ENCODE data around the gene CSF3. TPM values are rescaled to one million over a fixed set of nuclear protein-coding genes. Genes with fewer than 3 reads are reported as not detected.
A peak's percentile ranks its signal among the peaks of the same experiment; 100 is the strongest.

The CSF3 gene, protein sequence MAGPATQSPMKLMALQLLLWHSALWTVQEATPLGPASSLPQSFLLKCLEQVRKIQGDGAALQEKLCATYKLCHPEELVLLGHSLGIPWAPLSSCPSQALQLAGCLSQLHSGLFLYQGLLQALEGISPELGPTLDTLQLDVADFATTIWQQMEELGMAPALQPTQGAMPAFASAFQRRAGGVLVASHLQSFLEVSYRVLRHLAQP
- polyA plus RNA-seq (2013) = not detected in 2 replicates

DNA sequence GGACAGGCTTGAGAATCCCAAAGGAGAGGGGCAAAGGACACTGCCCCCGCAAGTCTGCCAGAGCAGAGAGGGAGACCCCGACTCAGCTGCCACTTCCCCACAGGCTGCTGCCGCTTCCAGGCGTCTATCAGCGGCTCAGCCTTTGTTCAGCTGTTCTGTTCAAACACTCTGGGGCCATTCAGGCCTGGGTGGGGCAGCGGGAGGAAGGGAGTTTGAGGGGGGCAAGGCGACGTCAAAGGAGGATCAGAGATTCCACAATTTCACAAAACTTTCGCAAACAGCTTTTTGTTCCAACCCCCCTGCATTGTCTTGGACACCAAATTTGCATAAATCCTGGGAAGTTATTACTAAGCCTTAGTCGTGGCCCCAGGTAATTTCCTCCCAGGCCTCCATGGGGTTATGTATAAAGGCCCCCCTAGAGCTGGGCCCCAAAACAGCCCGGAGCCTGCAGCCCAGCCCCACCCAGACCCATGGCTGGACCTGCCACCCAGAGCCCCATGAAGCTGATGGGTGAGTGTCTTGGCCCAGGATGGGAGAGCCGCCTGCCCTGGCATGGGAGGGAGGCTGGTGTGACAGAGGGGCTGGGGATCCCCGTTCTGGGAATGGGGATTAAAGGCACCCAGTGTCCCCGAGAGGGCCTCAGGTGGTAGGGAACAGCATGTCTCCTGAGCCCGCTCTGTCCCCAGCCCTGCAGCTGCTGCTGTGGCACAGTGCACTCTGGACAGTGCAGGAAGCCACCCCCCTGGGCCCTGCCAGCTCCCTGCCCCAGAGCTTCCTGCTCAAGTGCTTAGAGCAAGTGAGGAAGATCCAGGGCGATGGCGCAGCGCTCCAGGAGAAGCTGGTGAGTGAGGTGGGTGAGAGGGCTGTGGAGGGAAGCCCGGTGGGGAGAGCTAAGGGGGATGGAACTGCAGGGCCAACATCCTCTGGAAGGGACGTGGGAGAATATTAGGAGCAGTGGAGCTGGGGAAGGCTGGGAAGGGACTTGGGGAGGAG is at the start of gene CSF3:
TSS of gene CSF3 (plus strand) at position 436 of the 993 bp plus-strand sequence. CDS start at position 471, 35 bp downstream.
- no peak within 1 kb of the TSS for H3K4ac ChIP-seq (ENCODE audit: low read depth, low read length)

DNA sequence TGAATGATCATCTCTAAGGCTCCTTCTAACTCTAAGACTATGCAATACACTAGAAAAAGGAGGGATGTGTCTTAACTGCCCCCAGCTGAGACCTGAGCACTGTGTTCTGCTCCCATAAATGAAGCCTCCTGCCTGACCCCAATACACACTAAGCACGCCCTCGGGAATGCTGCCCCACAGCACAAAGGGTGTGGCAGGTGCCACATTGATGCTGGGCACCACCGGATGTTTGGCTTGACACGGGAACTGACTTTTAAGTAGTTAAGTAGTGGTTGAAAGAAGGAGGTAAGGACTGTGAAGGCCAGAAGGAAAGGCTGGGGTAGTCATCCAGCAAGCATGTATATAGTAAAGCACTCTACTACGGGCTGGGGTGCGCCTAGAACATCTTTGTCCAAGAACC is 48.5 kb upstream of the CSF3 start:
- DNase-seq = no peak
- Histone ChIP-seq H3K14ac (ENCODE audit: low read length) (no peak overlapping the region), H3K9ac (ENCODE audit: low read length) (no peak overlapping the region), H3K4ac (ENCODE audit: low read depth, low read length) (no peak overlapping the region), H3K79me2 (ENCODE audit: control insufficient read depth, insufficient read depth, low read length, poor library complexity) (no peaks in the 10 kb centered on the region), H2BK120ac (ENCODE audit: insufficient read depth, low read length, poor library complexity) (no peak overlapping the region), H3K9me3 (ENCODE audit: insufficient read depth, low read depth, low read length) (no peaks in the 10 kb centered on the region), H2BK5ac (ENCODE audit: low read depth, low read length, poor library complexity) (no peak overlapping the region), H4K91ac (ENCODE audit: low read depth, low read length) (no peak overlapping the region), H3K4me3 (ENCODE audit: low read depth, low read length) (no peak overlapping the region), H3K23ac (ENCODE audit: low read length) (no peak overlapping the region), H2BK12ac (ENCODE audit: low read length) (no peak overlapping the region), H3K4me2 (ENCODE audit: low read length) (no peak overlapping the region), H2AK5ac (ENCODE audit: low read length) (no peak overlapping the region), H3K79me1 (ENCODE audit: low read length) (no peaks in the 10 kb centered on the region), H2AFZ (ENCODE audit: insufficient read depth, low read length, poor library complexity) (no peak overlapping the region), H3K4me1 (ENCODE audit: control insufficient read depth in 1 of 2, insufficient read depth in 2 of 2, low read length in 2 of 2) (no peaks in the 10 kb centered on the region), H3K36me3 (ENCODE audit: control insufficient read depth in 1 of 2, insufficient read depth in 2 of 2, low read length in 2 of 2) (no peaks in the 10 kb centered on the region), H3K27me3 (ENCODE audit: insufficient read depth, low read length) (no peaks in the 10 kb centered on the region), H4K12ac (ENCODE audit: low read depth, low read length) (no peak overlapping the region), H3K18ac (ENCODE audit: low read length) (no peak overlapping the region), H4K8ac (ENCODE audit: low read depth, low read length) (no peak overlapping the region), H3K27ac (ENCODE audit: low read depth, low read length) (no peak overlapping the region)
- no CpG with 5 or more reads among the region's 6 CpGs for WGBS (ENCODE audit: extremely low coverage, insufficient coverage, insufficient read length)

More for the DNA sequence above, at the start of gene CSF3:
- Histone ChIP-seq H3K79me1 (ENCODE audit: low read length) (no peaks in the 10 kb centered on the region), H2BK12ac (ENCODE audit: low read length) (no peak within 1 kb of the TSS), H3K27ac (ENCODE audit: low read depth, low read length) (no peak within 1 kb of the TSS), H3K14ac (ENCODE audit: low read length) (no peak within 1 kb of the TSS), H3K79me2 (ENCODE audit: control insufficient read depth, insufficient read depth, low read length, poor library complexity) (no peaks in the 10 kb centered on the region), H3K18ac (ENCODE audit: low read length) (no peak within 1 kb of the TSS), H3K36me3 (ENCODE audit: control insufficient read depth in 1 of 2, insufficient read depth in 2 of 2, low read length in 2 of 2) (peaks cover 16 to 18% of the 10 kb centered on the region in 2 experiments), H3K9me3 (ENCODE audit: insufficient read depth, low read depth, low read length) (no peaks in the 10 kb centered on the region), H3K4me3 (ENCODE audit: low read depth, low read length) (no peak within 1 kb of the TSS), H4K8ac (ENCODE audit: low read depth, low read length) (no peak within 1 kb of the TSS), H3K27me3 (ENCODE audit: insufficient read depth, low read length) (no peaks in the 10 kb centered on the region), H3K9ac (ENCODE audit: low read length) (no peak within 1 kb of the TSS), H2BK120ac (ENCODE audit: insufficient read depth, low read length, poor library complexity) (no peak within 1 kb of the TSS), H3K4me1 (ENCODE audit: control insufficient read depth in 1 of 2, insufficient read depth in 2 of 2, low read length in 2 of 2) (no peaks in the 10 kb centered on the region), H3K23ac (ENCODE audit: low read length) (no peak within 1 kb of the TSS), H2AFZ (ENCODE audit: insufficient read depth, low read length, poor library complexity) (no peak within 1 kb of the TSS), H4K91ac (ENCODE audit: low read depth, low read length) (no peak within 1 kb of the TSS), H4K12ac (ENCODE audit: low read depth, low read length) (no peak within 1 kb of the TSS), H2AK5ac (ENCODE audit: low read length) (no peak within 1 kb of the TSS), H2BK5ac (ENCODE audit: low read depth, low read length, poor library complexity) (no peak within 1 kb of the TSS), H3K4me2 (ENCODE audit: low read length) (no peak within 1 kb of the TSS)
- no peak for DNase-seq
- no CpG with 5 or more reads among the region's 20 CpGs for WGBS (ENCODE audit: extremely low coverage, insufficient coverage, insufficient read length)

DNA sequence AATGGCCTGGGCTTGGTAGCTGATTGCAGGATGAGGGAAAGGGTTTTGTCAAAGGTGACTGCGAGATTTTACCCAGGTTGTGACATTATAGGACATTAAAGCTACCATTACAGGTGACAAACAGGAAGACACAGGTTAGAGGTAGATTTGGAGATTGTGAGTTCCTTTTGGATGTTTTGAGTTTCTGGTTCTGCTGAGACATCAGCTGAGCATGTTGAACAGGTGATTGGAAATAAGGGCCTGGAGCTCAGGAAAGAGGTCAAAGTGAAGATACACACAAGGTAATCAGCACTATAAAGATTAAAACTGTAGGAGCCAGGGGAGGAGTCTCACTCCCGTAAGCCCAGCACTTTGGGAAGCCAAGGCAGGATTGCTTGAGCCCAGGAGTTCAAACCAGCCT is 46.5 kb upstream of the CSF3 start:
- no peak overlapping the region for H3K14ac ChIP-seq (ENCODE audit: low read length)
- no peak overlapping the region for H2AFZ ChIP-seq (ENCODE audit: insufficient read depth, low read length, poor library complexity)
- H4K12ac ChIP-seq (ENCODE audit: low read depth, low read length) = no peak overlapping the region
- no peaks in the 10 kb centered on the region for H3K79me2 ChIP-seq (ENCODE audit: control insufficient read depth, insufficient read depth, low read length, poor library complexity)
- no peaks in the 10 kb centered on the region for H3K27me3 ChIP-seq (ENCODE audit: insufficient read depth, low read length)
- no peak overlapping the region for H3K23ac ChIP-seq (ENCODE audit: low read length)
- DNase-seq = peak; percentile 51 to 79
- no peak overlapping the region for H3K4me3 ChIP-seq (ENCODE audit: low read depth, low read length)
- H2AK5ac ChIP-seq (ENCODE audit: low read length) = no peak overlapping the region
- H4K8ac ChIP-seq (ENCODE audit: low read depth, low read length) = no peak overlapping the region
- no peaks in the 10 kb centered on the region for H3K36me3 ChIP-seq (ENCODE audit: control insufficient read depth in 1 of 2, insufficient read depth in 2 of 2, low read length in 2 of 2)
- no peak overlapping the region for H3K4me2 ChIP-seq (ENCODE audit: low read length)
- WGBS (ENCODE audit: extremely low coverage, insufficient coverage, insufficient read length) = no CpG with 5 or more reads among the region's 2 CpGs
- no peaks in the 10 kb centered on the region for H3K4me1 ChIP-seq (ENCODE audit: control insufficient read depth in 1 of 2, insufficient read depth in 2 of 2, low read length in 2 of 2)
- H3K4ac ChIP-seq (ENCODE audit: low read depth, low read length) = no peak overlapping the region
- no peak overlapping the region for H3K27ac ChIP-seq (ENCODE audit: low read depth, low read length)
- no peak overlapping the region for H2BK120ac ChIP-seq (ENCODE audit: insufficient read depth, low read length, poor library complexity)
- no peaks in the 10 kb centered on the region for H3K79me1 ChIP-seq (ENCODE audit: low read length)
- H3K9ac ChIP-seq (ENCODE audit: low read length) = no peak overlapping the region
- no peak overlapping the region for H2BK5ac ChIP-seq (ENCODE audit: low read depth, low read length, poor library complexity)
- no peak overlapping the region for H4K91ac ChIP-seq (ENCODE audit: low read depth, low read length)
- no peak overlapping the region for H3K18ac ChIP-seq (ENCODE audit: low read length)
- H3K9me3 ChIP-seq (ENCODE audit: insufficient read depth, low read depth, low read length) = no peaks in the 10 kb centered on the region
- no peak overlapping the region for H2BK12ac ChIP-seq (ENCODE audit: low read length)

DNA sequence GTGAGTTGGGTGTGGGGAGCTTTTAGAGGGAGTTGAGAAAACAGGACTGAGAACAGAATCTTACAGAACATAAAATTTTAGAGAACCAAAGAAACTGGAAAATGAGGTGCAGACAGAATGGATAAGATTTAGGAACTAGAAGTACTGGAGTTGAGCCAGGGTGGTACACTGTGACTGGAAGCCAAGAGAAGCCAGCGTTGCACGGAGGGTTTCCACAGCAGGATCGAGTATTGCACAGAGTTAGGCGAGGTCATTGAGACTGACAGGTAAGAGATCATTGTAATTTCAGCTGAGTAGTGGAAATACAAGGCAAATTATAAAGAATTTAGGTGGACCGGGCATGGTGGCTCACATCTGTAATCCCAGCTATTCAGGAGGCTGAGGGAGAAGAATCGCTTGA is 45.9 kb upstream of the CSF3 start:
- no CpG with 5 or more reads among the region's 6 CpGs for WGBS (ENCODE audit: extremely low coverage, insufficient coverage, insufficient read length)
- H2BK5ac ChIP-seq (ENCODE audit: low read depth, low read length, poor library complexity) = no peak overlapping the region

More for the DNA sequence above, 45.9 kb upstream of the CSF3 start:
- Histone ChIP-seq H2BK120ac (ENCODE audit: insufficient read depth, low read length, poor library complexity) (no peak overlapping the region), H2BK12ac (ENCODE audit: low read length) (no peak overlapping the region), H2AFZ (ENCODE audit: insufficient read depth, low read length, poor library complexity) (no peak overlapping the region), H3K14ac (ENCODE audit: low read length) (no peak overlapping the region), H3K79me2 (ENCODE audit: control insufficient read depth, insufficient read depth, low read length, poor library complexity) (no peaks in the 10 kb centered on the region), H3K4me2 (ENCODE audit: low read length) (no peak overlapping the region), H3K27ac (ENCODE audit: low read depth, low read length) (no peak overlapping the region), H3K23ac (ENCODE audit: low read length) (no peak overlapping the region), H4K12ac (ENCODE audit: low read depth, low read length) (no peak overlapping the region), H3K18ac (ENCODE audit: low read length) (no peak overlapping the region), H4K8ac (ENCODE audit: low read depth, low read length) (no peak overlapping the region), H3K27me3 (ENCODE audit: insufficient read depth, low read length) (no peaks in the 10 kb centered on the region), H4K91ac (ENCODE audit: low read depth, low read length) (no peak overlapping the region), H3K36me3 (ENCODE audit: control insufficient read depth in 1 of 2, insufficient read depth in 2 of 2, low read length in 2 of 2) (no peaks in the 10 kb centered on the region), H3K9ac (ENCODE audit: low read length) (no peak overlapping the region), H3K9me3 (ENCODE audit: insufficient read depth, low read depth, low read length) (no peaks in the 10 kb centered on the region), H2AK5ac (ENCODE audit: low read length) (no peak overlapping the region), H3K79me1 (ENCODE audit: low read length) (no peaks in the 10 kb centered on the region), H3K4me1 (ENCODE audit: control insufficient read depth in 1 of 2, insufficient read depth in 2 of 2, low read length in 2 of 2) (no peaks in the 10 kb centered on the region), H3K4me3 (ENCODE audit: low read depth, low read length) (no peak overlapping the region), H3K4ac (ENCODE audit: low read depth, low read length) (no peak overlapping the region)
- no peak for DNase-seq

Measured in trophoblast cell (in vitro differentiated cells and primary cell).